ENCODE data around the gene ASB10.

DNA sequence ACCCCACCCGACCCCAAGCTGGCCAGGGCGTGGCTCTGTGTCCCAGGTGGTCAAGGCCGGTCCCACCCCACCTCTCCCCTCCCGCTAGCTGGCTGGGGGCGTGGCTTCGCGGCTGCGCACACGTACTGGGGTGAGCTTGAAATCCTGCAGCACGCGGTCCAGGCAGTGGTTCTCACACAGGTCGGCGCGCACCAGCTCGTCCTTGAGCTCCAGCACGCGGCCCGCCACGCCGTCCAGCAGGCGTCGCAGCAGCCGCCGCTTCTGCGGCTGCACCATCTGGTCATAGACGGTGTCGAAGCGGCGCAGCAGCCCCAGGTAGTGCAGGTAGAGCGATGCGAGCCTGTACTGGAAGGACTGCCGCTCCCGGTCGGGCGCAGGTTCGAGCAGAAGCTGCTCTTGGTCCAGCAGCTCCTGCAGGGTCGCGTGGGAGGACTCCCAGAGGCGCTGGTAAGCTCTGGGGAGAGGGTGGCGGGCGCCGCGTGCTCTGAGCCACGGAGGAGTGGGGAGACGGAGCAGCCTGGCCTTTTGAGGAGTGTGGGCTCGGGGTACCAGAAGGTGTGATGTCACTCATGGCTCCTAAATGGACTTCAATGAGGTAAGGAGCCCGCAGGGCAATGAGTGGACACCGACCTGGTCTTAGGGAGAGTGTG is 17.5 kb upstream of the ASB10 start:
- TF ChIP-seq, protein P1, sequence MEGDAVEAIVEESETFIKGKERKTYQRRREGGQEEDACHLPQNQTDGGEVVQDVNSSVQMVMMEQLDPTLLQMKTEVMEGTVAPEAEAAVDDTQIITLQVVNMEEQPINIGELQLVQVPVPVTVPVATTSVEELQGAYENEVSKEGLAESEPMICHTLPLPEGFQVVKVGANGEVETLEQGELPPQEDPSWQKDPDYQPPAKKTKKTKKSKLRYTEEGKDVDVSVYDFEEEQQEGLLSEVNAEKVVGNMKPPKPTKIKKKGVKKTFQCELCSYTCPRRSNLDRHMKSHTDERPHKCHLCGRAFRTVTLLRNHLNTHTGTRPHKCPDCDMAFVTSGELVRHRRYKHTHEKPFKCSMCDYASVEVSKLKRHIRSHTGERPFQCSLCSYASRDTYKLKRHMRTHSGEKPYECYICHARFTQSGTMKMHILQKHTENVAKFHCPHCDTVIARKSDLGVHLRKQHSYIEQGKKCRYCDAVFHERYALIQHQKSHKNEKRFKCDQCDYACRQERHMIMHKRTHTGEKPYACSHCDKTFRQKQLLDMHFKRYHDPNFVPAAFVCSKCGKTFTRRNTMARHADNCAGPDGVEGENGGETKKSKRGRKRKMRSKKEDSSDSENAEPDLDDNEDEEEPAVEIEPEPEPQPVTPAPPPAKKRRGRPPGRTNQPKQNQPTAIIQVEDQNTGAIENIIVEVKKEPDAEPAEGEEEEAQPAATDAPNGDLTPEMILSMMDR (IDR thresholded peaks at IDR 0.05), result peak in 1 of 4 experiments; percentile 22
- TF ChIP-seq POLR2A (IDR thresholded peaks at IDR 0.05), result no peak

Measured in prostate gland (tissue), 2 donors.